Activated naive CD4-positive, alpha-beta T cell (primary cell): Measurements from ENCODE around the gene C4orf17.
A peak's percentile ranks its signal among the peaks of the same experiment; 100 is the strongest.

ENCODE experiments used
- DNase-seq, 4 experiments: peaks; one replicate each; lab custom pipeline; 2025; lab: John Stamatoyannopoulos, UW

C4orf17 gene

GRCh38 chr4:99536848-99537247 is 26.0 kb downstream of the C4orf17 start:
- no peak for DNase-seq

- DNase-seq, result no peak
These were observed 26.9 kb downstream of the C4orf17 start for GRCh38 chr4:99537674-99538073.

DNA sequence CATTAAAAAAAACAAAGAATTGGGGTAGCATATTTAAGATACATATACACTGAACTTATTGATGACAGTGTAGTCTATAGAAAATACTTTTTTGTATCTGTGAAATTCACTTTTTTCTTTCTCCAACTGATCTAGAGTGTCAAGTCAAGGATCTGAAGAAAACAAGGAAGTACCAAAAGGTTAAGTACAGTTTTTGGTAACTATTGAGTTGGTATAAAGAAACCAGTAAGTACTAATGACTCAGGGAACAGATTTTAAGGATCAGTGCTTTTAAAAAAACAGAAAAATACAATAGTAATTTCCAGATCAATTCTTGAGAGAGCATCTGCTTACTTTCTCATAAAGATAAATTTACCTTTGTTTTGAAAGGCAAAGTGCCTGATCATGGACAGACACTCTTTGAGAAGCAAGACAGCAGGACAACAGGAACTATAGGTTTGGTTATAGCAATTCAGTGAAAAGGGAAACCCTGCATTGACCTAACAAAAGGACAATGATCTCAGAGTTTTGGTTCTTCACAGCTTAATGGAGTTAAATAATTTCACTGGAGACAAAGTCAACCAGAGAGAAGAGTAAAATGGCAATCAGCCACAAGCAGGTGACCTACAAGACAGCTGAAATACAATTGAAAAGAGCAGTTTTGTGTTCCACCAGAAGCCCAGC is 29.6 kb downstream of the C4orf17 start:
- DNase-seq, result no peak

GRCh38 chr4:99552872-99553271 is 42.1 kb downstream of the C4orf17 start:
- DNase-seq, result no peak

GRCh38 chr4:99563310-99564186 is 52.7 kb downstream of the C4orf17 start, which contains the start of gene TRMT10A:
TRMT10A (minus strand) TSS chr4:99564039; CDS start chr4:99559338, 4,701 bp downstream.
- DNase-seq, result peak; percentile 83 to 95 (median 90)

GRCh38 chr4:99564921-99565320 is 54.1 kb downstream of the C4orf17 start:
- DNase-seq, result no peak

GRCh38 chr4:99571883-99572282 is 61.1 kb downstream of the C4orf17 start:
- DNase-seq, result no peak

DNA sequence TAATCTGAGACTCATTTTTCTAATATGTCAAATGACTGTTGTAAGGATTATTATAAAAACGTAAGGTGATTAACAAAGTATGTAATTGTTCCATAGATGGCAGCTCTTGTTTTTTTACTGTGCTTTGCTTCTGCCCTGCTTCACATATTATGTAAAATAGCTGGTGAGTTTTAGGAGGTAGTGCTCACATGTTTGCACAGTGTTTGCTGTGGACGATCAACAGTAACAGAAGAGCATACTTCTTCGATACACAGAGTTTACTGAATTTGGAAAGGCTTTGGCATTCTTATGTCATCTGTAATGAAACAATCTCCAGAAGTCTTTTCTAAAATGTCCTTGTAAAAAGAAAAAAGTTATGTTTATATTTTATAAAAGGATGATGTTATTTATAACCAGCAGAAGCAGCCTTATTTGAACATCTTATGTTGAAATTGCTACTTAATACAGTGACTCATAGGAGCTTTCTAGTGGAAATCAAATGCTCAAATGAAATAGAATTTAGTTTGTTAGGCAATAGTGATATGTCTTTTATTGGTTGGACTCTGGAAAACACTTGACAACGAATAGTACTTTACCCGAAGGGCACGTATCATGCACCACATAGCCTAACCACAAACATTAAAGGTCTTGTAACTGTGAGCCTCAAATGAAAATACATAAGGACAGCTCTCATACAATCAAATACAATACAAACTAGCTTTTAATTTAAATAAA is 61.9 kb downstream of the C4orf17 start:
- DNase-seq, result no peak

GRCh38 chr4:99573735-99574368 is 63.0 kb downstream of the C4orf17 start:
- no peak for DNase-seq

DNA sequence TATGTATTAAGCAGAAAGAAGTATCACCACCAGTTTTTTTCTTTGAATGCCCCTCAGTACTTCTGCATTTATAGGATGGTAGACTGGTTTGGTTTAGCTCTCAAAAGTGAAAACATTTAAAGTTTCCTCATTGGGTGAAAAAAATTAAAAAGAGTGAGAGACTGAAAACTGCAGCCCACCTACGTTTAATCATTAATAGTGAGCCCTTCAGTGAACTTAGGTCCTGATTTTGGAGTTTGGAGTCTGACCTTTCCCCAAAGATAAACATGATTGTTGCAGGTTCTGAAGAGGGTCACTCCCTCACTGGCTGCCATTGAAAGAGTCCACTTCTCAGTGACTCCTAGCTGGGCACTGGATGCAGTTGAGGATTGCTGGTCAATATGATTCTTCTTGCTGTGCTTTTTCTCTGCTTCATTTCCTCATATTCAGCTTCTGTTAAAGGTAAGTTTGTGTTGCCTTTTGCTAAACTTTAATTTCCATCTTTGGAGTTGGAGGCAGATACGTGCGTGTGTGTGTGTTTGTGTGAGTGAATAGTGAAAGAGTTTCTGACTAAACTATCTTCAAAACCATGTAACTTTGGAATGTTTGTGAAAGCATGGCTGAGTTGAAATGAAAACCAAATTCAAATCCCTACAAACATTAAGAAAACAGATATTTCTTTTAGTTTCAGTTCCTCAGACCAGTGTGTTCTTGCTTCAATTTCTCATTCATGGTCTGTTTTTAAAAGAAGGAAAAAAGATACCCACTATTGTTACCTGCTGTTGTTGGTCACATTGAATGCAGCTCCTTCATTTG is 63.9 kb downstream of the C4orf17 start, which contains the start of gene MTTP:
Gene MTTP, plus strand, starts transcription at position 295 of the 795 bp plus-strand sequence. Its CDS starts 86 bp downstream, at position 381.
- DNase-seq, result no peak

- no peak for DNase-seq
These were observed 67.9 kb downstream of the C4orf17 start for GRCh38 chr4:99578714-99579113.

- DNase-seq, result no peak
These were observed 74.7 kb downstream of the C4orf17 start for GRCh38 chr4:99585516-99585915.

DNA sequence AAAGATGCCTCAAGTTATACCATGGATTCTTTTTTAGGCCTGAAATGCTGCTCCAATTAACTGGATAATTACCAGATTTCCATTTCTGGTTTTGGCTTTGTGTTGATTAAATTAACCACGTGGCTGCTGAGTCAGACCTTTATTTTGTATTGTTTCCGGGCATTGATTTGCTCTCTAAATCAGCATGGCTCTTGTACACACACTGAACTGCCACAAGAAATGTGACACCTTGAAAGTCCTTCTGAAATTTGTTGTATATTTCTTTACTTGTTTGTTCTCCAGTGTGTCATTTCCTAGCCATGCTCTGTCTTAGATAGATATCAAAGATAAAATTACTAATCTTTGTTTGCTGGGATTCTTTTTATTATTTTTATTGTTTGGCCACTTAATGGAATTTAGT is 75.5 kb downstream of the C4orf17 start:
- no peak for DNase-seq

DNA sequence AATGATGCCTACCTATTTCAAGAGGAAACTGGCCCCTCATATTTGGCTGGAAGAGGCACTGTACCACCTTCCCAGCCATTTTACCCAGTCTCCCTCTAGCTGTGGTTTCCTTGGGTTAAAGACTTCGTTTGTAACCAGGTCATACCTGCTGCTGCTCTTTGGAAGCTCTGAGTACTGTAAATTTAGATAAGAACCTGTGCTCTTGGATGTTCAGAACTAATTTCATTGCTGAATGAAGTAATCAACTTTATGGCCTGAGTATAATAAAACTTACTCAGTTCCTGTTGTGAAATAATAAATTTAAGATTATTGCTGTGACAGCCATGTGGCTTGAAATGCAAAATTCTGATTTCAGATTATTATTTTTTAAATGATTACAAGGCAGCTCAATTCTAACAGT is 76.0 kb downstream of the C4orf17 start:
- DNase-seq, result no peak

DNA sequence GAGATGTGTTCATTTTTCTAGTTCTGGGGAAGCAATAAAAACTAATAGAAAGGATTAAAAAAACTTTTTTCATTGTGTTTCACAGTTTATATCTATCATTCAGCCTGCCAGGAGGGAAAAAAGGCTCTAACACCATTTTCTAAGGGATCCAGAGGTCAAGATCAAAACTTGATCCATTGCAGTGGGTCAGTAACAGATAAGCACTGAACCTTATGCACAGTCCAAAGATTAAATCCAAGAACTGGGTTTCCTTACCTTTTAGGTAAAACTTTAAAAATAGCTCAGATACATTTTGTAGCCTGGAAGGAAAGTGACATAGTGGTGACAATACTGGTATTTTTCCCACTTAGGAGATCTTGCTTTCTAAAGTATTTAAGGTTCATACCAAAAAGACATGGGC is 76.5 kb downstream of the C4orf17 start:
- no peak for DNase-seq

- no peak for DNase-seq
These were observed 77.0 kb downstream of the C4orf17 start for GRCh38 chr4:99587803-99588202.

- DNase-seq, result no peak
These were observed 80.9 kb downstream of the C4orf17 start for GRCh38 chr4:99591757-99592156.
